HG02678 (cell line): ENCODE measurements around the gene GPATCH2L.

ENCODE experiments used
- ATAC-seq: cut with Tn5 transposase; IDR thresholded peaks from one replicate; pipeline ENCODE4 v1.9.1; 2021; ENCODE audit warnings: mild to moderate bottlenecking, moderate library complexity; ENCODE audit not compliant: unreplicated experiment

Gene GPATCH2L

DNA sequence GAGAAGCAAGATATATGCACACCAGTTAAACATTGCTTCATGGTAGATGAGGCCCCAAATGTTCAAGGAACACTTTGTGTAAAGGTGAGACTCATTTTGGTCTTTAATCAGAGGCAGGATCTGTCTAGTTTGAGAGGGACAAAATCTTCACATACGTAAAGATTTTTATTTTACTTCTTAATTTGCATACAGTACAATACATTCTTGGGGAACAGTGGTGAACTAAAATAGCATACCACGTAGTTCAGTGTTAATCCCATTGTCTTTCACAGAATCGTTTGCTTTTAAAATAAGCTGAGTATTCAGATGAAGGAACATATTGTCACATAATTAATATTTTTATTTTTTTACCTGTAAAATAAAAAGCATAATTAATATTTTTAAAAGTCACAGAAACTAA is 43.3 kb downstream of the GPATCH2L start:
- no peak for ATAC-seq

DNA sequence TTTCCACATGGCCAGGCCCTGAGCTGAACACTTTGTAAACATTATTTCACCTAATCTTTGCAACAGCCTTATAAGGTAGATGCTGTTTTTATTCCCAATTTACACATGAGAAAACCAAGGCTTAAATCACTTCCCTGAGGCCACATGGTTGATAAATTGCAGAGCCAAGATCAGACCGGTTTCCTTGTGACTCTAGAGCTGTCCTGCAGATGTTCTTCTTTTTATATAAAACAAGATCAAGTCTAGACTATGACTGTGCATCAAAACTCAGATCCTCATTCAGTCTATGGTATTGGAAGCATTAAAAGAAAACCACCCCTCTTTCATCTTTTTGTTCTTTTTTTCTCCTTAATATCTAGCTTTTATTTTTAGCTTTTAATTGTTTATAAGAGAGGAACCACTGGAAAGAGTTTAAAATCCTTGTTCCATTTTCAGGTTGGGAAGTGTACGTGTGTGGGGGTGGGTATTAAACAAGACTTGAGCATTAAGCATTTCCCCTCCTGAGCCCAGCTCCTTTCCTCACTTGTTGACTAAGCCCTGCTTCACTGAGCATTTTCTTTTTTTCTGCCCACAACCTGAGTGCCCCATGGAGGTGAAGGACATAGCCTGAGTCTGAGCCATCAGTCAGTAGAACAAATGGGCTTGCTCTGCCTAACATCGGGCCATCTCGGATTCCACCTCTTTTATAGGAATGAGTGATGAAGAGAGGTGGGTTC is 45.4 kb downstream of the GPATCH2L start:
- no peak for ATAC-seq

DNA sequence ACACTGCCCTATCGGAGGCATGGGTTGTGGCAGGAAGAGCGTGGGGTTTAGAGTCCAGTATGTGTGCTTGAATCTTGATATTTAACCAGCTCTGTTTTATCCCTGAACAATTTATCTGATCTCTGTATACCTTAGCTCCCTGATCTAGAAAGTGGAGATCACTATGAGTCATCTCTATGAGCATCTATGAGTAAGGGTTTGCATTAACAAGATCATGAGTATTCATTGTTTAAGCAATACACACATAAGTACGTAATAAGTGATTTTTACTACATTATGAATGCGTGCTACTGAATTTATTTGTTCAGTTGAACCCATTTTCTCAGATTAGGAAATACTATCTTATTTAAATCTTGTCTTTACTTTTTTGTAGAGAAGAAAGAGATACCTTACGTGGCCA is 49.4 kb downstream of the GPATCH2L start:
- ATAC-seq: no peak

DNA sequence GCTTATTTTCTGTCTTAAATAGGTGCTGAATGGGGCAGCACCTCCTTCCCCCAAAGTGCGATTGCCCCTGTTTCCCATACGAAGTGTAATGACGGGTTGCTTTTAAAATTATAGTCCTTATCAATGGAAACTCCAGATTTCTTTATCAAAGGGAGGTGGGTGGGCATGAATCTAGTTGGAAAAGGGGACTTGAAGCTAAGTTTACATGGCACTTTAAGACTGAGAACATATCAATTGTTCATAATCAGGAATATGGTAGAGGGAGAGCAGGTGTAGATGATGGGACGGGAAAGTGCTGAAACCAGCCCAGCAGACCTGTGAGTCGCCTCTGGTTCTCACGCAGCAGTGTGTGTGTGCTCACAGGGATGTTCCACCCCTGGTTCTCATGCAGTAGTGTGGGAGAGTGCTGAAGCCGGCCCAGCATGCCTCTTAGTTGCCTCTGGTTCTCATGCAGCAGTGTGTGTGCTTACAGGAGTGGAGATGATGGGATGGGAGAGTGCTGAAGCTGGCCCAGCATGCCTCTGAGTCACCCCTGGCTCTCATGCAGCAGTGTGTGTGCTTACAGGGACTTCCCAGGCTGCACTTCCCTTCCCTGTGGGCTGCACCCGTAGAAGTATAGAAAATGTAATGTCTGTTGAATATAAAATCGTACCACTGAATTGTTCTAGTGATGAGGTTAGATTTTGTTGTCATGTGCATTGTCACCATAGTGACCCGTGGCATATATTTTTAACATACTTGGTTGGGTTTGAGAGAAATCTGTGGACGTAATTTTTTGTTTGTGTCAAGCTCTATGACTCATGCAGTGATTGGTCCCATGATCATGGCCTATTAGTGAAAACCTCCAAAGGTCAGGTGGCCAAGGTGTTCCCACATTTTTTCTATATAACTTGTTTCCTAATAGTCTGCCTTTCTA is 51.6 kb downstream of the GPATCH2L start:
- ATAC-seq: no peak

DNA sequence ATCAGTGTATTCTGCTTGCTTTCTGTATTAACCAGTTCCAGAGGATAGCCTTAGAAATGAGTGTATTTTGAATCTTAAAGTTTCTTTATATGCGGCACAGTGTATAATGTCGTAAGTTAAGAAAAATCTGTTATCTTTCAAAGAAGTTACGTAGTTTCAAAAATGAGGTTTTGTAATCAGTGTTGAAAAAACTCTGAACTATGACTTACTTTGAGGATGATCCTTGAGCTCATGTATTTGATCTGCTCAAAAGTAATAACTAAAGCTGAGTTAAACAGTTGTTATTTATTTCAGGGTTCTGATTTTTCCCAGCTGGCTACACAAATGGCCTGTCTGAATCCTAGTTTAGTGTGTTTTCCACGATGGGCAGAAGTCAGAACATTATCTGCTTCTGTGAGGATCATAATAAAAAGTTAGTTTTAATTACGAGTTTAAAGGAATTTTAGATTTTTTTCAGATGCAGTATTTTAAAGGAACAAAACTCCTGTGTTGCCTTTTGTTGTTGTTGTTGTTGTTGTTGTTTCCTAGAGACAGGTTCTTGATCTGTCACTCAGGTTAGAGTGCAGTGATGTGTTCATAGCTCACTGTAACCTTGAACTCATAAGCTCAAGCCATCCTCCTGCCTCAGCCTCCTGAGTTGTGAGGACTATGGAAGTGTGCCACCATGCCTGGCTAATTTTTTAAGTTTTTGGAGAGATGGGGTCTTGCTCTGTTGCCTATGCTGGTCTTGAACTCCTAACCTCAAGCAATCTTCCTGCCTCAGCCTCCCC is 52.9 kb downstream of the GPATCH2L start:
- ATAC-seq: no peak

DNA sequence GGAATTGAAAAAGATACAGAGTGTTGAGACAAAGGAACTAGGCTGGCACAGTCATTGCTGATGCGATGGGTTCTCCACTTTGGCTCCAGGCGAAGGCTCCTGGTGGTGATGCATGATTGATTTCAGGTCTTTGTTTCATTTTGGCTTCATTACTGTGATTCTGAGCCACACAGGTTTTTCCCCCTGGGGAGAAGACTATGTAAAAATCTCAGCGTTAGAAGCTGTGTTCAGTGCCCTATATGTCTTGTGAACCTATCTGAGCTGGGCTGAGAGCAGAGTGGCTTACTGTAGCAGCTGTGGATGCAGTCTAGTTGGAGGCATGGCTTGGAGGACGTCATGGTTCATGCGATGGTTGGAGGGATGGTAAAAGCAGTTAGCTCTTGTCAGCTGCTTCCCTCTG is 54.0 kb downstream of the GPATCH2L start:
- ATAC-seq: no peak

DNA sequence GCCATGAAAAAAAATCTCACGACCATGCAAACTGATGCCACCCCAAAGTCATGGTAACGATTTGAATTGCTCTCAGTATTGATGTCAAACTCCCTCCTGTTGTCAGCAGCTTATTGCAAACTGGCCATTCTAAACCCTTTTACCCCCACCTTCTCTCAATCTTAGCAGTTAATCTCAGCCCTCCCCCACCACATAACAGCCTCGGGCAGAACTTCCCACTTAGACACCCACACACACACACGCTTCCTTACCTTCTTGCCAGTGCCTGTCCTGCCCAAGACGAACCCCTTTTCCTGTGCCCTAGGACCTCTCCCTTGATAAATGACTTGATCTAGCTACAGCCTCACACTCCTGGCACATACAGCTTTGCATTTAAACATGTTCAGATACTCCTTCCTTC is 56.6 kb downstream of the GPATCH2L start:
- no peak for ATAC-seq

DNA sequence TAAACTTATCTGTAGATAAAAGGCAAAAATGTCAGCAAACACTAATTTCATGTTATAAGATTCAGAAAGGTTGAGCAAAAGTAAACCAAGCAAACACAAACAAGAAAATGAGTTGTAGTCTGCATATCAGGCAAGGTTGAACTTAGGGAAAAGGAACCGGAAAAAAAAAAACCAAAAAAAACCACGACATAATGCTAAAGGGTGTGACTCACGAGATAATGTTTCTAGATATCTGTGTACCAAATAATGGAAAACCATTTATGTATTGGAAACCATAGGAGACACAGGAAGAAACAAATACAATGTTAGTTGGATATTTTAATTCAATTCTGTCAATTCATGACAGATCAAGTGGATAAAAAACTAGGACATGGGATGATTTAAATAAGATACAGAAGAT is 60.5 kb downstream of the GPATCH2L start:
- ATAC-seq: no peak

DNA sequence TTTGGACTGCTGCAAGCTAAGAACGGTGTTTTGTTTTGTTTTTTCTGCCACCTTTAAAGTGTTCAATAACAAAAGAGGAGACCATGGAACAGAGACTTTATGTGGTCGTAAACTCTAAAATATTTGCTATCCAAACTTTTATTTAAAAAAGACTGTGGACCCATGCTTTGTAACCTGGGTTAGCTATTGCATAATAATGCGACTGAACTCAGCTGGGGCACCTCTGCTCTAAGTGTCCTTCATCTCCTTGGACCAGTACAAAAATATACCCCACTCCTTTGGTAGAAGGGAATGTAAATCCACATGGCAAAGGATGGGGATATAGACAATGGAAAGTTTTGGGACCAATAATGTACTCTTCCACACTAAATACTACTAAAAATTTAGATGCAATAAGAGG is 65.5 kb downstream of the GPATCH2L start:
- no peak for ATAC-seq

DNA sequence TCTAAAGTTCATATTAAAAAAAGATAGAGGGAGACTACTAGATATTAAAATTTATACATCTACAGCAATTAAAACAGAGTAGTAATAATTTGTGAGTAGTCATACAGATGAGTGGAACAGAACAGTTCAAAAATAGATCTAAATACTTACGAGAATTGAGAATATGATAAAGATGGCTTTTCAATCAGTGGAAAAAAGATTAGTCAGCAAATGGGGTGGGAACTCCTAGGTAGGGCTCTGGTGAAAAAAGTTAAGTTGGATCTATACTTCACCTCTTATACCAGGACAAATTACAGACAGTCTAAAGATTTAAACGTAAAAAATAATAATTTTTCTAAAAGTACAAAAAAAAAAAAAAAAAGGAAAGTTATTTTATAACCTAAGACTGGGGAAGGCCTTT is 66.9 kb downstream of the GPATCH2L start:
- ATAC-seq: no peak

DNA sequence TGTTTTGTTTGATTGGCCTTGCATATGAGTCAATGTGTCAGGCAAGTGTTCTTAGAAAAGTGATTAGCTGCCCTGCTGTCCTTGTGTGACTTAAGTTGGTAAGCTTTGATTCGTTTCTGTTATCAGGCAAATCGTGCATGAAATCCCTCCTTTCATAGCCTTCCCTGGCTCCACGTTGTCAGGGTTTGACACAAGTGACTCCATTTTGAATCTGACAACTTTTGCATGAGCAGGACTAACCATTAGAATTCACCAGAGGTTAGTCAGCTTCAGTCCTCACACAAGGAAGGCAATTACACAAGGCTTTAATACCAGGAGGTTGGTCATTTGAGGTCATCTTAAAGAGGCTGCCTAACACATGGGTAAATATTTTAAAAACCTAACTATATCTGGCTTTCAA is 68.2 kb downstream of the GPATCH2L start:
- ATAC-seq: no peak

DNA sequence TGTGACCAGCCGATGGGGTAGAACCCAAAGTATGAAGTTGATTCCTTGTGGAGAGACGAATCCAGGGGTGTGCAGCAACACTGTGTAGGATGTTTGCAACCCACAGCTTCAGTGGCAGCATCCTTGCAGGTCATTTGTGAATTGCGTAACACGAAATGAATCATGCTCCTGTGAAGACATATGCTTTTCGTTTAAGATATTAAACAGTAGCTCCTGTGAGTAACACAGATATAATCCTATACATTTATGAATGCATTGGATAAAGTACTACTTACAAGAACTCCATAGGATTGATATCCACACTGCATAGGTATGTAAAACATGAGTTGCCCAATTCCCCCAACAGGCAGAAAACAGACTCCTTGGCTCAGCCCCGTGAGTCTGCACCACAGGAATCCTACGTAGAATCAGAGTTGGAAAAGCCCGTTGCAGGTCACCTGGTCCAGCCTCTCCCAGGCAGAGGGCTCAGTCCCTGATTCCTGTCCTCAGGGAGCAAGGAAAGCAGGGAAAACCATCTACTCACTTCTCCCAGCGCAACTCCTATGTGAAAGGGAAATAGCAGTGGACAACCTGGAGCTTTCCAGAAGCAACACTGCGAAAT is 75.8 kb downstream of the GPATCH2L start:
- ATAC-seq: no peak

DNA sequence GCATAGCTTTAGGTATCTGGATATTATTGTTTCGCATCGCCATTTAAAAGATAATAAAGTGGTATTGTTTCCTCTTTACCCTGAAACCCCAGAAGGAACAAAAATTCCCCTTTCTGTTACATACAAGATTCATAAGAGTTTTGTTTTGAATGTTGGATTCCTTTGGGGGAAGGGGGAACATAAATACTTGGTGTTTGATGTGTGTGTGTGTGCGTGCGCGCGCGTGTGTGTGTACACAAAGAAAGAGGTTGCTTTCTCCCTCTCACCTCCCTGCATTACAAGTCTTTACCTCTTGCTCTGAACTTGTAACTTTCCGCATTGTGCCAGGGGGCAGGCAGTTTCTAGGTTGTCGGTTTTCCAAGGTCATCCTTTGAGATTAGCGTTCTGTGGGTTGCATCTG is 76.4 kb downstream of the GPATCH2L start:
- no peak for ATAC-seq

DNA sequence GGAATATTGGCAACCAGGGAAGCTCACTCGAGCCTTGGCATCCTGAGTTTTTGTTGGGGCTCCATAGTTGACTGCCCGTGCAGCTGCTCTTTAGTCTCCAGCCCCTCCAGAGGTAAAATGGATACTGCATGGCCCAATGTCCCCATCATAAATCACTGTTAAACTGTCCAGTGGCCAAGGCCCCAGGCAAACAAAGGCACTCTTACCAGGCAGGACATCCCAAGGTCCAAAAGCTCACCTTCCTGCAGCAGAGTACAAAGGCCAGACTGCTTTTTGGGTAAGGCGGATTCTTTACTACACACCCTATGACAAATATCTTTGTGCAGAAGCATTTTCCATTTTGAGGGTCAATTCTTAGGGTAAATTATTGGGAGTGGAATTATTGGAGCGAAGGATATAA is 81.1 kb downstream of the GPATCH2L start:
- no peak for ATAC-seq

DNA sequence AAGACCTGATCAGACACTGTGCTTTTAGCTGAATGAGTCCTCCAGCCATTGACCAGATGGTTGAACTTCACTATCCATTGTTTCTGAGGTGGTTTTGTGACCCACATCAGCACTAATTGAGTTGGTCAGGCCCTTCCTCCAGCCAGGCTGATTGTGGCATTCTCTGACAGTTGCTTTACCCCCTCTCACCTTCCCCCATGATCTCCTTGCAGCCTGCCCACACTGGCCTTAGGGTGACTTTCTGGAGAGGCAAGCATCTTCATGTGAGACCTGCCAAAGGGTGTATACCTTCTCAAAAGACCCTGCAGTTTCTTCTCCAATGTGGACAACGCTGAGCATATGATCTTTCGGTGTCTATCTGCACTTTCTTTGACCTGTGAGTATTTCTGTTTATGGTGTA is 83.9 kb downstream of the GPATCH2L start:
- ATAC-seq: no peak

DNA sequence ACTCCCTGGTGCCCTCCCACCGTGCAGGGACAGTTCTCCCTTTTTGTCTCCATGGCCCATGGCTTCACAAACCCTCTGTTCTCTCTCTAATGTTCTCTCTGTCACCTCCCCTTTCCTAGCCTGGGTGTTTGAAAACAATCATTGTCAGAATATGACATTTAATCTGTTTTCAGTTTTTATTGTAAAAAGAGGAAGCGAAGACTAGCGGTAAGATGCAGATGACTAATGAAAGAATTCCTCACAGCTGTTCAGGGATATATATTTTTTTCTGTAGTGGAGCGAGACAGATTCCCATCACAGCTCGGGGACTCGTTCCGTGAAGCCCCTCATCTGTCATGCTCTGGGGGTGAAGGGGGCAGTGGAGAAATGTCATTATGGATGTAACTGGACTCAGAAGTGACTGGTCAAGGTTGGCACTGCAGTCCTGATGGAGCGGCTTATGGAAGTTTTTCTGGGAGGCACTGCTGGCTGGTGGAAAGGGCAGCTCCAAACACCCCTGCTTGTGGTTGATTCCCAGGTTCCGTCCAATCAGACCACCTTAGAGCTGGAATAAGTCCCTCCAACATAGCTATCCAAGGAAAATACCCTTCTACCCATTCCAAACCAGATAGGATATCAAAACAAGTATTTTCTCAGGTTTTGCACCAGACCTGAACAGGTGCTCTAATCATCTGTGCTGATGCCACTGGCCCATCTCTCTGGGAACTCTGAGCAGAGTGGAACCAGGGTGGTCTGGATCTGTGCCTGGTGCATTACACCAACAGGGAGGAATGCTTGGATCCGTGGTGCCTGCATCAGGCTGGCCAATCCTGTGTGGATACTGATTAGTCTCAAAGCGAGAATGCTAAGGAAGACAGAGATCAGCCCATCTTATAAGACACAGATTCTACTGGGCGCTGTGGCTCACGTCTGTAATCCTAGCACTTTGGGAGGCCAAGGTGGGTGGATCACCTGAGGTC is 84.7 kb downstream of the GPATCH2L start:
- peak; percentile 56 for ATAC-seq

DNA sequence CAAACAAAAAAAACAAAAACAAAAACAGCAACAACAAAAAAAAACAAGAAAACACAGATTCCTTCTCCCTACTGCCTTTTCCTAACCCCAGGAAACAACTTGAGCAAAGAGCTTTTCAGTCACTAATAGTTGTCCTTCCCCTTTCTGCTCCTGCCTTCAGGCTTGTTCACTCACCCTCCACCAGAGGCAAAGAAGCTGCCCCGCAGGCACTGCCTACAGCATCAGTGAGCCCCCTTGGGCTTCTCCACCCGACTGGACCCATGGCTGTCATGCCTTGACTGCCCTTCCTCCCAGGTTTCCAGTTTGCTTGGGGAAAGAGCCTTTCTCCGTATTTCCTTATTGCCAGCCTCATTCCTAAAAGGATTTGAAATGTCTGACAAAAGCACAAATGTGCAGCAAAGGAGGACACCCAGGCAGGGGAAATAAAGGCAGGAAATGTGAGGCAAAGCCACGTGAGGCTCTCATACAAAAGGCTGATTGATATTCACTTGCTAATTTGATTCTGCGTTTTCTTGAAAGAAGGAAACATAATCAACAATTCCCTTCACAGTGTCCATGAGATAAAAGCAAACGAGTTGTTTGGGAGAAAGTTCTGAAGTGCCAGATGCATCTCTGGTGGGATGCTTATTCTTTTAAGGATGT is 85.7 kb downstream of the GPATCH2L start:
- ATAC-seq: no peak

DNA sequence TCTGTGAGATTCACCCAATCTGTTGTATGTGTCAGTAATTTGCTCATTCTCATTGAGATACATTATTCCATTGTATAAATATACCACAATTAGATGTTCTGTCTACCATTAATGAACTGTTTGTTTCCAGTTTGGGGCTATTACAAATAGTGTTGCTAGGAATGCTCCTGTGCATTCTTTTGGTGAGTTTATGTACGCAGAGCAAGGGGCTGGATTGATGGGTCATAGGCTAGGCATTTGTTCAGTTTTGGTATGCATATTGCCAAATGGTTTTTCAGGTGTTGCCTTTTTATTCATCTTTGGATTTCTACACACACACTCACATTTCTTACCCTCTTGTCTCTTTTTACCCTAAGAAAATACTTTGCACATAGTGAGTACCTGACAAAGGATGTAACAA is 93.4 kb downstream of the GPATCH2L start:
- no peak for ATAC-seq

DNA sequence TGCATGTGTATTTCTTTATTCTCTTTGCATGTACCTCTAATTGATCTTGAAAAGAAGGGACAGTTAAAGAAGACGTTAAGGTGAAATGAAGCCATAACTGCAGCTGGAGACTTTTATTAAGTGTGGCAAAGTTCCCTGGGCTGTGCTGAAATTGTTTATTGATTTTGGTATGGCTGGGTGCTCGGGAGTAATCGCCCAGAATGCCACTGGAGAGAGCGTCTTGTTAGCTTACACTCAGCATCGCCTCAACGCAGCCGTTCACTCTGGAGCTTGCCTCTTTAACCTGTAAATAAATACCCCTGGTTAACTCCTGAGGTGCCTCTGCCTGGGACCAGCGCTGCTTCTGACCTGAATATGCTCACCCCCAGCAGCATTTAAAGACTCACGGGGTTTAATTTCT is 98.6 kb downstream of the GPATCH2L start:
- no peak for ATAC-seq

DNA sequence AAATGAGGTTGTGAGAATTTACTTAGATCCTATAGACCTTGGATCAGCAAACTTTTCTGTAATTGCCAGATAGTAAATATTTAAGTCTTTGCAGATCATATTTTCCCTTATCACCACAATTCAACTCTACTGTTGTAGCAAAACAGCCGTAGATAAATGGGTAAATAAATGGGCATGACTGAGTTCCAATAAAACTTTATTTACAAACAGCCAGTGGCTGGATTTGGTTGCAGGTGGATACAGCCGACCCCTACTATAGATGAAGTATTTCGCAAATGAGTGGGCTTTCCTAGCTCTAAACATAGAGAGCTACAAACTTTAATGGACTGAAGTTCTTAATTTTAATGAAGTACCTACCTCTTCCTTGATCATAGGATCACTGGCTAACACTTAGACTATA is 100.7 kb downstream of the GPATCH2L start:
- no peak for ATAC-seq
